Lower lobe of right lung (tissue), 2 donors: ENCODE data around the gene OGG1. TPM values are rescaled to one million over a fixed set of nuclear protein-coding genes. Genes with fewer than 3 reads are reported as not detected.
"Not testable (repeated sequence)": the region's sequence is repeated elsewhere in the genome, so short reads cannot be mapped to it uniquely, and the experiment has no call there.

Source experiments
- ATAC-seq, 2 donors: fragments of 200-7000 bp; cut with Tn5 transposase; one replicate each; pipeline ENCODE4 v1.9.1; 2020 to 2022; ENCODE audit warnings: mild to moderate bottlenecking in 2 of 2, moderate library complexity in 2 of 2
- DNase-seq: peaks from one replicate; pipeline ENCODE4 v3.0.0-alpha.2; 2020
- H3K27ac ChIP-seq: fragments of 200-600 bp; one replicate; pipeline ENCODE4 v1.8.0; 2022
- H3K27me3 ChIP-seq: fragments of 200-600 bp; one replicate; pipeline ENCODE4 v1.8.0; 2022; ENCODE audit warnings: low read depth
- H3K36me3 ChIP-seq: fragments of 200-600 bp; one replicate; pipeline ENCODE4 v1.8.0; 2022; ENCODE audit warnings: mild to moderate bottlenecking
- H3K4me1 ChIP-seq: fragments of 200-600 bp; one replicate; pipeline ENCODE4 v1.8.0; 2022
- H3K4me3 ChIP-seq: fragments of 200-600 bp; one replicate; pipeline ENCODE4 v1.8.0; 2022; ENCODE audit warnings: mild to moderate bottlenecking
- H3K9me3 ChIP-seq: fragments of 200-600 bp; one replicate; pipeline ENCODE4 v1.8.0; 2022
- intact Hi-C: fragments of 100-400 bp; cut with DNase I; formaldehyde crosslinking; loops from one replicate; pipeline ENCODE4 v1.11.0; 2022
- total RNA-seq: library from RNA; stranded (reverse); fragmentation: NEBNext Ultra II Directional; extraction: Animal tissue kit (Norgen Biotek cat#: 25700); gene quantifications from one replicate; pipeline ENCODE4 v1.2.1, GENCODE V29; 2021
- TF ChIP-seq, protein P1 (sequence below): fragments of 200-600 bp; IDR thresholded peaks from one replicate; pipeline ENCODE4 v1.8.0; 2022; ENCODE audit warnings: antibody characterized with exemption, mild to moderate bottlenecking
- donor health status: DM: no; HTN: yes; CAD: no; lungs with severe emphysema.

The OGG1 gene
- total RNA-seq, 1 donor from 2014 or later = 21.5 TPM

DNA sequence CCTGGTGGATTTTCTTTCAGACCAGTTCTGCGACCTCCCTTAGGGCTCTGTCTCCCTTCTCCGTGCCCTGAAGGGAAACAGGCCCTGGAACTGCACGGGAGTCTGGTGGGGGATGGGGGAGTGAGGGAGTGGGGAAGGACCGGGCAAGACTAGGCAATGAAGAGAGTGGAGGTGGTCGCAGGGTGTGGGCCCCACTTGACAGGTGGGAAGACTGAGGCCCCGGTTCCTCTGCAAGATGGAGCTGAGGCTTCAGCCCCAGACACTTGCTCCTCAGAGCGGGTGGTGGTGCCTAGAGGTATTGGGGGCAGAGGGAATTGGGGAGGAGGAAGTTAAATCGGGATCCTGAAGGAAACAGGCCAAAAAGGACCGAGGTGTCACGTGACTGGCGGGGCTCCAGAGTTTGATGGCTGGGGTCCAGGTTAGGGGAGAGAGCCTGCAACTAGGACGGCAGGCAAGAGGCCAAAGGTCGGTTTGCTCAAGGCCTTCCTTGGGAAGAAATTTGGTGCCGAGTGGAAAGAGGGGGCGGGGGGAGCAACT lies 20.6 kb downstream of the OGG1 start:
- Histone ChIP-seq H3K4me3 (peak overlapping the region; percentile 87), H3K36me3 (peaks cover 5% of the 10 kb centered on the region), H3K27ac (peak overlapping the region; percentile 87), H3K9me3 (no peaks in the 10 kb centered on the region), H3K27me3 (no peaks in the 10 kb centered on the region), H3K4me1 (peaks cover 47% of the 10 kb centered on the region)
- DNase-seq = peak; percentile 84
- intact Hi-C loops = no loop called here
- TF ChIP-seq, protein P1, sequence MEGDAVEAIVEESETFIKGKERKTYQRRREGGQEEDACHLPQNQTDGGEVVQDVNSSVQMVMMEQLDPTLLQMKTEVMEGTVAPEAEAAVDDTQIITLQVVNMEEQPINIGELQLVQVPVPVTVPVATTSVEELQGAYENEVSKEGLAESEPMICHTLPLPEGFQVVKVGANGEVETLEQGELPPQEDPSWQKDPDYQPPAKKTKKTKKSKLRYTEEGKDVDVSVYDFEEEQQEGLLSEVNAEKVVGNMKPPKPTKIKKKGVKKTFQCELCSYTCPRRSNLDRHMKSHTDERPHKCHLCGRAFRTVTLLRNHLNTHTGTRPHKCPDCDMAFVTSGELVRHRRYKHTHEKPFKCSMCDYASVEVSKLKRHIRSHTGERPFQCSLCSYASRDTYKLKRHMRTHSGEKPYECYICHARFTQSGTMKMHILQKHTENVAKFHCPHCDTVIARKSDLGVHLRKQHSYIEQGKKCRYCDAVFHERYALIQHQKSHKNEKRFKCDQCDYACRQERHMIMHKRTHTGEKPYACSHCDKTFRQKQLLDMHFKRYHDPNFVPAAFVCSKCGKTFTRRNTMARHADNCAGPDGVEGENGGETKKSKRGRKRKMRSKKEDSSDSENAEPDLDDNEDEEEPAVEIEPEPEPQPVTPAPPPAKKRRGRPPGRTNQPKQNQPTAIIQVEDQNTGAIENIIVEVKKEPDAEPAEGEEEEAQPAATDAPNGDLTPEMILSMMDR = no peak
- peak; percentile 38 to 51 for ATAC-seq

DNA sequence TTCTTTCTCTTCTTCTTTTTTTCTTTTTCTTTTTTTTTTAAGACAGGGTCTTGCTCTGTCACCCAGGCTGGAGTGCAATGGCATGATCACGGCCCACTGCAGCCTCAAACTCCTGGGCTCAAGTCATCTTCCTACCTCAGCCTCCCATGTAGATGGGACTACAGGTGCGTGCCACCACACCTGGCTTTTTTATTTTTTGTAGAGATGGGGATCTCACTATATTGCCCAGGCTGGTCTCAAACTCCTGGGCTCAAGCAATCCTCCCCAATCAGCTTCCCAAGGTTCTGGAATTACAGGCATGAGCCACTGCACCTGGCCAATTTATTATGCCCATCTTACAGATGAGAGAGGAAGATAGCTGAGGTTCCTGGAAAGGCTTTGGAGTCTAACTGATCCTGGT lies 21.3 kb downstream of the OGG1 start:
- H3K27ac ChIP-seq = peak overlapping the region; percentile 87
- H3K4me3 ChIP-seq = not testable (repeated sequence)

DNA sequence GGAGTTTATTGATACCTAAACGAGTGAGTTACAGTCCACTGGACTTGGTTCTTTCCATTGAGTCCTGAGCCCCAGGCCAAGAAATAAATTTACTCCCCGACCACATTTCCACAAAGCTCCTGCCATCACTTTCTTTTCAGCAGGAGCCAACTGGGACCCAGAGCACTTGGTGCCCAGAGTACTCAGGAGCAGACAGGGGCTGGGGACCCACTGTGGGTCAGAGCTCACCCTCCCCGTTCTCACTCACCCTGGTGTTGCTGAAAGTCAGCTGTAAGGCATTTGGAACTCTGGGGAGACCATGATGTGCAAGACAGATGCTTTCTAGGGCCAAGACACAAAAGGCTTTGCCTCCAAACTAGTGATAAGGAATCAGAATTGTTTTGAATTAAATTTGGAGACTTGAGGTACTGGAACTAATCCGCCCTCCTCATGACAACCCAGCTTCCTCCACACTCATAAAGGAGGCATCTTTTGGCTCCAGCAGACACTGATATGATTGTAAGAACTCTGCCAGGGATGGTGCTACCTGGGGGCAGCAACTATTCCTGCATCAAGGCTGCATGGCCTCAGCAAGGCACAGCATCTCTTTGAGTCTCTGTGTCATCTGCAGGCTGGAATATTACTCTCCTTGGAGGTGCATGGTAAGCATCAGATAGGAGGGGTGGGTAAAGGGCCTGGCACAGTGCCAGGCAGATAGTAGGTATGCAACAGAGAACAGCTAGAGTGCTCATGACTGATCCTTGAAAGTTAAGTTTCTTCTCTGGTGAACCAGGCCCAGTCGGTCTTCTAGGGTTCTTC lies 27.3 kb downstream of the OGG1 start:
- no peak for DNase-seq
- peaks cover 26% of the 10 kb centered on the region for H3K4me1 ChIP-seq

More for the DNA sequence above, 21.3 kb downstream of the OGG1 start:
- H3K36me3 ChIP-seq, ATAC-seq, DNase-seq, H3K27me3 ChIP-seq, H3K9me3 ChIP-seq, intact Hi-C loops: not testable (repeated sequence)
- peaks cover 47% of the 10 kb centered on the region for H3K4me1 ChIP-seq

DNA sequence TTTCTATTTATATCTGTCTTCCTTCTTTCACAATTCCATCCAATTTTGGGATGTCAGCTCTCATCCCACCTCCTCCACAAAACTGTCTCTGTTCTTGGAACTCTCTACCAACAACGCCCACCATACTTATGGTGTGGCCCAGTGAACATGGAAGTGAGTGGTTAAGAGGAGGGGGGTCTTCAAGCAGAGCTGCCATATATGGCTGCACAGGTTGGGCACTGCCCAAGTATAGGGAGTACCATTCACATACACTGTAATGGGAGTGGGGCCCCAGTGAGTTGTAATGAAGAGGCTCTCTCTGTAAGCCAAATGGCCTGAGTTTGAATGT lies 27.9 kb downstream of the OGG1 start:
- Histone ChIP-seq H3K9me3 (no peaks in the 10 kb centered on the region), H3K4me1 (peaks cover 26% of the 10 kb centered on the region), H3K27me3 (no peaks in the 10 kb centered on the region), H3K27ac (no peak overlapping the region), H3K4me3 (no peak overlapping the region), H3K36me3 (peaks cover 30% of the 10 kb centered on the region)
- DNase-seq (no peak), ATAC-seq (no peak)
- intact Hi-C loops = no loop called here
- TF ChIP-seq, protein P1 = no peak

More for the DNA sequence above, 27.3 kb downstream of the OGG1 start:
- Histone ChIP-seq H3K36me3 (peaks cover 24% of the 10 kb centered on the region), H3K4me3 (no peak overlapping the region), H3K9me3 (no peaks in the 10 kb centered on the region), H3K27me3 (no peaks in the 10 kb centered on the region), H3K27ac (no peak overlapping the region)
- intact Hi-C loops = no loop called here
- TF ChIP-seq, protein P1 = no peak
- no peak for ATAC-seq

DNA sequence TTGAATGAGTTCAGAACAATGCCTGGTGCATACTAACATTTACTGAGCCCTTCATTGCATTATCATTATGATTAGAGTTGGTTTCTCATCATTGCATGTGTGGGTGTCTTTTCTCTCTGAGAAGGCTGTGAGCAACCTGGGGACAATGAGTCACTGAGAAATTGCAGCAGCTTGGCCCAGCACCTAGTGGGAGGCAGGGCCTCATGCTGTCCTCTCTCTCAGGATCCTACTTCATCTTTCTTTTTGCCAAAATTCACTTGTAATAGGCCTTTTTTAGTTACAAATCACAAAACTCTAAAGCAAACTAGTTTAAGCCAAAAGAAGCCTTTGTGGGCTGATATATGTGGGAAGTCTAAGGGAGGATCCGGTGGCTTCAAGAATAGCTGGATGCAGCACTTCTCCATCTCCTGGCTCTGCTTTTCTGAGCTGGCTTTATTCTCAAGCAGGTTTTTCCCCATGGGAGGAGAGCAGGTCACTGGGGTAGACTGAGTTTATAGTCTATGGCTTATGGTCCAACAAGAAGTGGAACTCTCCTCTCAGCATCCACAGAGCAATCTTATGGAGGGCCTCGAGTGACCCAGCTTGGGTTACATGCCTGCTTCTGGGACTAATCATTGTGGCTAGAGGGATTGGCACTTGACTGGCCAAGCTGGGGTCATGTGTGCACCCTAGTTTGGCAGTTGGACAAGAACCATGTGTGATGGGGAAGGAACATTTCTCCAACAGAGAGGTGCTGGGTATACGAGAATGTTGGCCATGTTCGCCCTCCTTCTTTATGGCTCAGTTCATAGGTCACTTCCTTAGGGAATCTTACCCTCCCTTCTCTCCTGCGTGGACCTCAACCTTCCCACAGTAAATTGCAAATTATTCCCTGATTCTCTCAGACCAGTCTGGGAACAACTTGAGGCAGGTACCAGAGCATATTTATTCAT lies 28.7 kb downstream of the OGG1 start:
- Histone ChIP-seq H3K4me3 (no peak overlapping the region), H3K4me1 (peaks cover 26% of the 10 kb centered on the region), H3K9me3 (no peaks in the 10 kb centered on the region), H3K27me3 (no peaks in the 10 kb centered on the region), H3K36me3 (peaks cover 37% of the 10 kb centered on the region), H3K27ac (no peak overlapping the region)
- ATAC-seq = peak in 1 of 2 donors; percentile 39
- TF ChIP-seq, protein P1 = no peak
- intact Hi-C loops = no loop called here
- no peak for DNase-seq
